HEK293 (cell line): ENCODE data around the gene FASTK.

Experiments
- CTCF ChIA-PET: fragments of 350-600 bp; formaldehyde crosslinking; extraction: SDS; loops from one replicate; lab custom pipeline; 2021; ENCODE audit warnings: antibody characterized with exemption; lab: Yijun Ruan, JAX
- POLR2A ChIA-PET: fragments of 300-600 bp; formaldehyde crosslinking; extraction: SDS; loops from one replicate; lab custom pipeline; 2020; ENCODE audit warnings: antibody characterized with exemption, inconsistent platforms; lab: Yijun Ruan, JAX
- H3K27ac ChIP-seq: fragments of 200-500 bp; sonication (Bioruptor generic); 2 replicates; pipeline ENCODE4 v1.5.1; 2014; ENCODE audit warnings: low read depth, low read length, control low read depth, inconsistent platforms; ENCODE audit errors: extremely low read depth
- H3K36me3 ChIP-seq, 2 experiments: fragments of 200-500 bp in 1 of 2; sonication (Bioruptor generic) in 1 of 2; 1 replicate in 1 of 2; 2 replicates in 1 of 2; pipeline ENCODE4 v1.5.1; 2014 to 2017; ENCODE audit warnings: inconsistent platforms in 2 of 2, low read length in 2 of 2; ENCODE audit not compliant: control insufficient read depth in 2 of 2, insufficient read depth in 1 of 2
- H3K4me1 ChIP-seq: fragments of 200-500 bp; sonication (Bioruptor generic); 2 replicates; pipeline ENCODE4 v1.5.1; 2014; ENCODE audit warnings: mild to moderate bottlenecking, low read length, inconsistent platforms; ENCODE audit not compliant: control insufficient read depth, insufficient read depth
- H3K4me3 ChIP-seq: 2 replicates; pipeline ENCODE4 v1.5.1; 2011; ENCODE audit warnings: low read depth, mild to moderate bottlenecking, control low read depth, low read length, moderate library complexity
- H3K9me3 ChIP-seq: fragments of 200-500 bp; sonication (Bioruptor generic); 2 replicates; pipeline ENCODE4 v1.5.1; 2014; ENCODE audit warnings: low read depth, low read length, inconsistent platforms; ENCODE audit not compliant: control insufficient read depth, insufficient read depth
- GLIS1 ChIP-seq: fragments of 450-650 bp; formaldehyde crosslinking; IDR thresholded peaks from 2 replicates; pipeline ENCODE4 v1.5.1; 2016; ENCODE audit warnings: missing biosample characterization, missing genetic modification characterization
- KLF17 ChIP-seq: fragments of 450-650 bp; formaldehyde crosslinking; IDR thresholded peaks from 2 replicates; pipeline ENCODE4 v1.5.1; 2016; ENCODE audit warnings: missing biosample characterization, missing genetic modification characterization
- SP7 ChIP-seq: fragments of 450-650 bp; formaldehyde crosslinking; IDR thresholded peaks from 2 replicates; pipeline ENCODE4 v1.5.1; 2016; ENCODE audit warnings: missing biosample characterization, missing genetic modification characterization
- WT1 ChIP-seq: fragments of 450-650 bp; formaldehyde crosslinking; IDR thresholded peaks from 2 replicates; pipeline ENCODE4 v1.5.1; 2016; ENCODE audit warnings: missing biosample characterization, missing genetic modification characterization
- ZNF121 ChIP-seq: fragments of 450-650 bp; formaldehyde crosslinking; IDR thresholded peaks from 2 replicates; pipeline ENCODE4 v1.5.1; 2016; ENCODE audit warnings: missing biosample characterization, missing genetic modification characterization
- ZNF24 ChIP-seq: fragments of 450-650 bp; formaldehyde crosslinking; IDR thresholded peaks from 2 replicates; pipeline ENCODE4 v1.5.1; 2016; ENCODE audit warnings: missing biosample characterization, missing genetic modification characterization
- ZNF366 ChIP-seq: fragments of 450-650 bp; formaldehyde crosslinking; conservative IDR thresholded peaks from 2 replicates; pipeline ENCODE4 v1.5.1; 2016; ENCODE audit warnings: missing biosample characterization, missing genetic modification characterization
- ZNF426 ChIP-seq: fragments of 450-650 bp; formaldehyde crosslinking; IDR thresholded peaks from 2 replicates; pipeline ENCODE4 v1.5.1; 2017; ENCODE audit warnings: missing biosample characterization, missing genetic modification characterization, mild to moderate bottlenecking, inconsistent platforms, moderate library complexity
- ZNF549 ChIP-seq: fragments of 450-650 bp; IDR thresholded peaks from 2 replicates; pipeline ENCODE4 v1.5.1; 2018; ENCODE audit warnings: missing biosample characterization, missing genetic modification characterization, mild to moderate bottlenecking, inconsistent platforms, moderate library complexity
- ZNF571 ChIP-seq: fragments of 450-650 bp; formaldehyde crosslinking; IDR thresholded peaks from 2 replicates; pipeline ENCODE4 v1.5.0; 2017; ENCODE audit warnings: missing biosample characterization, missing genetic modification characterization
- ZNF580 ChIP-seq: fragments of 450-650 bp; formaldehyde crosslinking; IDR thresholded peaks from 2 replicates; pipeline ENCODE4 v1.5.1; 2016; ENCODE audit warnings: missing biosample characterization, missing genetic modification characterization
- ZNF629 ChIP-seq: fragments of 450-650 bp; formaldehyde crosslinking; IDR thresholded peaks from 2 replicates; pipeline ENCODE4 v1.5.1; 2017; ENCODE audit warnings: missing biosample characterization, missing genetic modification characterization
- ZNF654 ChIP-seq: fragments of 450-650 bp; formaldehyde crosslinking; IDR thresholded peaks from 2 replicates; pipeline ENCODE4 v1.5.1; 2016; ENCODE audit warnings: low read depth, missing biosample characterization, missing genetic modification characterization
- ZNF843 ChIP-seq: fragments of 450-650 bp; formaldehyde crosslinking; IDR thresholded peaks from 2 replicates; pipeline ENCODE4 v1.5.1; 2016; ENCODE audit warnings: missing biosample characterization, missing genetic modification characterization
- ZSCAN18 ChIP-seq: fragments of 450-650 bp; formaldehyde crosslinking; IDR thresholded peaks from 2 replicates; pipeline ENCODE4 v1.5.1; 2016; ENCODE audit warnings: missing biosample characterization, missing genetic modification characterization
- TF ChIP-seq, protein P1 (sequence below): fragments of 450-650 bp; formaldehyde crosslinking; IDR thresholded peaks from 2 replicates; pipeline ENCODE4 v1.5.1; 2016; ENCODE audit warnings: missing biosample characterization, missing genetic modification characterization
- TF ChIP-seq, protein P2 (sequence below): fragments of 450-650 bp; formaldehyde crosslinking; IDR thresholded peaks from 2 replicates; pipeline ENCODE4 v1.5.1; 2016; ENCODE audit warnings: missing biosample characterization, missing genetic modification characterization
- TF ChIP-seq, protein P3 (sequence below): fragments of 450-650 bp; formaldehyde crosslinking; IDR thresholded peaks from 2 replicates; pipeline ENCODE4 v1.5.1; 2016; ENCODE audit warnings: missing biosample characterization, missing genetic modification characterization

Gene FASTK

GRCh38 chr7:151094675-151095074, 14.1 kb upstream of the FASTK start:
- CTCF ChIA-PET: interaction anchor here (0.7 to 4.9 kb wide), 4 partner anchors 17 to 1404 kb away, joined by 3 to 43 read pairs (median 3); no protein-coding TSS in a partner anchor
- POLR2A ChIA-PET: no interaction called here
- peaks cover 0 to 47% of the 10 kb centered on the region in 2 experiments; a peak in 2 of 3 replicates for H3K36me3 ChIP-seq
- H3K9me3 ChIP-seq: no peaks in the 10 kb centered on the region
- H3K4me3 ChIP-seq: no peak overlapping the region
- 0 out of 2 replicates have a peak overlapping the region, but pooled peaks have one; percentile 7 for H3K27ac ChIP-seq
- TF ChIP-seq ZNF366 (tag by site-specific recombination) (peak; percentile 86), ZNF571 (no peak), ZNF121 (tag by site-specific recombination) (peak; percentile 99), KLF17 (tag by site-specific recombination) (0 out of 2 replicates have a peak, but pooled peaks have one; percentile 32), SP7 (no peak), WT1 (tag by site-specific recombination) (peak; percentile 87)
- TF ChIP-seq, protein P1, sequence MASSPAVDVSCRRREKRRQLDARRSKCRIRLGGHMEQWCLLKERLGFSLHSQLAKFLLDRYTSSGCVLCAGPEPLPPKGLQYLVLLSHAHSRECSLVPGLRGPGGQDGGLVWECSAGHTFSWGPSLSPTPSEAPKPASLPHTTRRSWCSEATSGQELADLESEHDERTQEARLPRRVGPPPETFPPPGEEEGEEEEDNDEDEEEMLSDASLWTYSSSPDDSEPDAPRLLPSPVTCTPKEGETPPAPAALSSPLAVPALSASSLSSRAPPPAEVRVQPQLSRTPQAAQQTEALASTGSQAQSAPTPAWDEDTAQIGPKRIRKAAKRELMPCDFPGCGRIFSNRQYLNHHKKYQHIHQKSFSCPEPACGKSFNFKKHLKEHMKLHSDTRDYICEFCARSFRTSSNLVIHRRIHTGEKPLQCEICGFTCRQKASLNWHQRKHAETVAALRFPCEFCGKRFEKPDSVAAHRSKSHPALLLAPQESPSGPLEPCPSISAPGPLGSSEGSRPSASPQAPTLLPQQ: no peak
- TF ChIP-seq, all 188 proteins: peak for 4
- H3K4me1 ChIP-seq: 0 out of 2 replicates have a peak, but pooled peaks cover under 1% of the 10 kb centered on the region

- CTCF ChIA-PET: interaction anchor here (0.6 to 4.9 kb wide), 5 partner anchors 13 to 84 kb away, joined by 3 to 43 read pairs (median 3); no protein-coding TSS in a partner anchor
- H3K4me3 ChIP-seq: no peak overlapping the region
- TF ChIP-seq ZNF843 (tag by site-specific recombination) (no peak), GLIS1 (tag by site-specific recombination) (0 out of 2 replicates have a peak, but pooled peaks have one; percentile 10)
- TF ChIP-seq, all 188 proteins: peak for 1
- peaks cover 4% of the 10 kb centered on the region; the same call in 1 of the 2 replicates for H3K4me1 ChIP-seq
- peaks cover 0 to 48% of the 10 kb centered on the region in 2 experiments; a peak in 2 of 3 replicates for H3K36me3 ChIP-seq
- H3K27ac ChIP-seq: no peak overlapping the region
- POLR2A ChIA-PET: no interaction called here
- H3K9me3 ChIP-seq: no peaks in the 10 kb centered on the region
Observed at GRCh38 chr7:151093748-151094147, 13.1 kb upstream of the FASTK start.

GRCh38 chr7:151091988-151092387, 11.4 kb upstream of the FASTK start:
- Histone ChIP-seq H3K27ac (no peak overlapping the region), H3K4me3 (no peak overlapping the region), H3K9me3 (no peaks in the 10 kb centered on the region), H3K4me1 (peaks cover 4% of the 10 kb centered on the region; the same call in 1 of the 2 replicates), H3K36me3 (peaks cover 0 to 55% of the 10 kb centered on the region in 2 experiments; a peak in 1 of 3 replicates)
- CTCF ChIA-PET: interaction anchor here (0.6 to 4.9 kb wide), 9 partner anchors 8 to 255 kb away, joined by 3 to 43 read pairs (median 4); partner anchors contain the start of gene ABCB8
- POLR2A ChIA-PET: no interaction called here
- TF ChIP-seq ZSCAN18 (tag by site-specific recombination): no peak

DNA sequence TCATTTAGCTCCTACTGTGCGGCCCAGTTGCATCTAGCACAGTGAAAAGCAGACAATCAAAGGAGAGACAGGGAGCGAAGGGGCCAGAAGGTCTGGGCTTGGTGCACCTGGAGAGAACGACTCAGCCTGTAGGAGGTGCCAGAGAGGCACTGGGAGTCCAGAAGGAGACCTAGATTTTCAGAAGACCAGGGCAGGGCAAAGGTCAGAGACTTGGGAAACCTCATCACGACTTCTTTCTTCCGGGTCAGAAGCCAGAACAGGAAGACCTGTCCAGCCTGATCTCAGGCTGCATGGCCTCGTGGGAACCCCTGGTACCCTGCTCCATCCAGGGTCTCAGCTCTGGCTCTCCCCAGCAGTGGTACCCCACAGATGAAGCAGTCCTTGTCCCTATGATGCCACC, 10.8 kb upstream of the FASTK start:
- POLR2A ChIA-PET: no interaction called here
- H3K36me3 ChIP-seq: peaks cover 0 to 51% of the 10 kb centered on the region in 2 experiments; a peak in 1 of 3 replicates
- TF ChIP-seq ZNF629 (tag by site-specific recombination) (no peak), ZNF24 (tag by site-specific recombination) (no peak), ZNF549 (tag by site-specific recombination) (no peak), ZNF654 (tag by site-specific recombination) (peak; percentile 6; the same call in 1 of the 2 replicates), ZNF580 (no peak), ZNF426 (no peak)
- TF ChIP-seq, protein P2, sequence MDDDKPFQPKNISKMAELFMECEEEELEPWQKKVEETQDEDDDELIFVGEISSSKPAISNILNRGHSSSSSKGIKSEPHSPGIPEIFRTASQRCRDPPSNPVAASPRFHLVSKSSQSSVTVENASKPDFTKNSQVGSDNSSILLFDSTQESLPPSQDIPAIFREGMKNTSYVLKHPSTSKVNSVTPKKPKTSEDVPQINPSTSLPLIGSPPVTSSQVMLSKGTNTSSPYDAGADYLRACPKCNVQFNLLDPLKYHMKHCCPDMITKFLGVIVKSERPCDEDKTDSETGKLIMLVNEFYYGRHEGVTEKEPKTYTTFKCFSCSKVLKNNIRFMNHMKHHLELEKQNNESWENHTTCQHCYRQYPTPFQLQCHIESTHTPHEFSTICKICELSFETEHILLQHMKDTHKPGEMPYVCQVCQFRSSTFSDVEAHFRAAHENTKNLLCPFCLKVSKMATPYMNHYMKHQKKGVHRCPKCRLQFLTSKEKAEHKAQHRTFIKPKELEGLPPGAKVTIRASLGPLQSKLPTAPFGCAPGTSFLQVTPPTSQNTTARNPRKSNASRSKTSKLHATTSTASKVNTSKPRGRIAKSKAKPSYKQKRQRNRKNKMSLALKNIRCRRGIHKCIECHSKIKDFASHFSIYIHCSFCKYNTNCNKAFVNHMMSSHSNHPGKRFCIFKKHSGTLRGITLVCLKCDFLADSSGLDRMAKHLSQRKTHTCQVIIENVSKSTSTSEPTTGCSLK (tag by site-specific recombination): no peak
- TF ChIP-seq, protein P3, sequence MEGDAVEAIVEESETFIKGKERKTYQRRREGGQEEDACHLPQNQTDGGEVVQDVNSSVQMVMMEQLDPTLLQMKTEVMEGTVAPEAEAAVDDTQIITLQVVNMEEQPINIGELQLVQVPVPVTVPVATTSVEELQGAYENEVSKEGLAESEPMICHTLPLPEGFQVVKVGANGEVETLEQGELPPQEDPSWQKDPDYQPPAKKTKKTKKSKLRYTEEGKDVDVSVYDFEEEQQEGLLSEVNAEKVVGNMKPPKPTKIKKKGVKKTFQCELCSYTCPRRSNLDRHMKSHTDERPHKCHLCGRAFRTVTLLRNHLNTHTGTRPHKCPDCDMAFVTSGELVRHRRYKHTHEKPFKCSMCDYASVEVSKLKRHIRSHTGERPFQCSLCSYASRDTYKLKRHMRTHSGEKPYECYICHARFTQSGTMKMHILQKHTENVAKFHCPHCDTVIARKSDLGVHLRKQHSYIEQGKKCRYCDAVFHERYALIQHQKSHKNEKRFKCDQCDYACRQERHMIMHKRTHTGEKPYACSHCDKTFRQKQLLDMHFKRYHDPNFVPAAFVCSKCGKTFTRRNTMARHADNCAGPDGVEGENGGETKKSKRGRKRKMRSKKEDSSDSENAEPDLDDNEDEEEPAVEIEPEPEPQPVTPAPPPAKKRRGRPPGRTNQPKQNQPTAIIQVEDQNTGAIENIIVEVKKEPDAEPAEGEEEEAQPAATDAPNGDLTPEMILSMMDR (tag by site-specific recombination): peak; percentile 41

More for the DNA sequence above, 10.8 kb upstream of the FASTK start:
- H3K4me3 ChIP-seq: no peak overlapping the region
- H3K9me3 ChIP-seq: no peaks in the 10 kb centered on the region
- H3K27ac ChIP-seq: no peak overlapping the region
- CTCF ChIA-PET: interaction anchor here (0.9 to 4.9 kb wide), 6 partner anchors 9 to 79 kb away, joined by 3 to 43 read pairs (median 4); partner anchors contain the start of gene ABCB8
- peaks cover 4% of the 10 kb centered on the region; the same call in 1 of the 2 replicates for H3K4me1 ChIP-seq
